Measurements from ENCODE around the gene ACOX3.

DNA sequence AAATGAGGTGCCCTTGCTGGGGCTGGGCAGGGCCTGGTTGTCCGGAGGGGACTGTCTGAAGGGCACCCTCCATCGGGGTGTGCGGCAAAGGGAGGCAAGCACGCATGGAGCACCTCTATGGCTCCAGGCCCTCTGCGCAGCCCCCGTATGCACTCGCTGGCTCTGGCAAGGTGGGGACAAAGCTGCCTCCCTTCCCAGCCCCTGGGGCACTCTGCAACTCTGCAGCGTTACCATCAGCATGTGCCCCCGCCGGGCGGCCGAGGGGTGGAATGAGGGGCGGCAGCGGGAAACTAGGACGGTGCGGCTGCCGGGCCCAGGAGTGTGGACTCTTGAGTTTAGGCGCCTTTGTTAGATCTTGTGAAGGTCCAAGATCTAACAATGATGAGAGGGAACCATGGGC lies 26.5 kb upstream of the ACOX3 start:
- TF ChIP-seq, protein P1, sequence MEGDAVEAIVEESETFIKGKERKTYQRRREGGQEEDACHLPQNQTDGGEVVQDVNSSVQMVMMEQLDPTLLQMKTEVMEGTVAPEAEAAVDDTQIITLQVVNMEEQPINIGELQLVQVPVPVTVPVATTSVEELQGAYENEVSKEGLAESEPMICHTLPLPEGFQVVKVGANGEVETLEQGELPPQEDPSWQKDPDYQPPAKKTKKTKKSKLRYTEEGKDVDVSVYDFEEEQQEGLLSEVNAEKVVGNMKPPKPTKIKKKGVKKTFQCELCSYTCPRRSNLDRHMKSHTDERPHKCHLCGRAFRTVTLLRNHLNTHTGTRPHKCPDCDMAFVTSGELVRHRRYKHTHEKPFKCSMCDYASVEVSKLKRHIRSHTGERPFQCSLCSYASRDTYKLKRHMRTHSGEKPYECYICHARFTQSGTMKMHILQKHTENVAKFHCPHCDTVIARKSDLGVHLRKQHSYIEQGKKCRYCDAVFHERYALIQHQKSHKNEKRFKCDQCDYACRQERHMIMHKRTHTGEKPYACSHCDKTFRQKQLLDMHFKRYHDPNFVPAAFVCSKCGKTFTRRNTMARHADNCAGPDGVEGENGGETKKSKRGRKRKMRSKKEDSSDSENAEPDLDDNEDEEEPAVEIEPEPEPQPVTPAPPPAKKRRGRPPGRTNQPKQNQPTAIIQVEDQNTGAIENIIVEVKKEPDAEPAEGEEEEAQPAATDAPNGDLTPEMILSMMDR (IDR thresholded peaks at IDR 0.05) = no peak
- TF ChIP-seq POLR2A (IDR thresholded peaks at IDR 0.05) = no peak
